ENCODE data around the gene TOPORS. TPM values are rescaled to one million over a fixed set of nuclear protein-coding genes. Genes with fewer than 3 reads are reported as not detected.

The TOPORS gene
- total RNA-seq, 3 donors from 2014 or later, result 20.2 to 35.6 (median 26.5) TPM

DNA sequence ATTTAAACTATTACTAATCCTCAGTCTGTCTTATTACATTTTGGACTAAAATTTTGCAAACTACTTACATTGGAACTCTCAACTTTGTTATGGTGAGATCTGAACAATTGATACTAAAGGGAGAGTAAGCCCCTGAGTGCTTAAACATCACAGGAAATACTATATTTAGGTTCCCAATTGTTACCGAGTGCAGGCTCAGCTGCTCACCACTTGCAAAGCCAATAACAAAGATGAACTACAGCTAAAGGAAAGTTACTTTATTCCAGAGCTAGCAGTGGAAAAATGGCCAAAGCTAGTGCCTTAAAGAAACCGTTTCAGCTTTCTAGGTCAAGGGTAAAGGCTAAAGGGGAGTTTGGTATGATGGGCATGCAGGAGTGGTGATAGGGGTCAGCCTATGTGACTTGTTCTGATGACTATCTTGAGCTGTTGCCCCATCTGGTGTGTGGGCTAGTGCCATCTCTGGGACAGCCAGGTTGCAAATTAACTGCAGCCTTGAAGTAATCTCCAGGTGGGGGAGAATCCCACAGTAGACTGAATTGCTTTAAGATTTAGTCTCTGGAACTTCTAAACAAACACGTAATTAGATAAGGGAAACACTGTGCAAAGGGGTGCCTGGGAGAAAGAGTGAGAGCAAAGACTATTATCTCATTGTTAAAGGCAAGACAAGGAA, 28.4 kb upstream of the TOPORS start:
- Histone ChIP-seq H3K9me3 (no peaks in the 10 kb centered on the region), H3K4me1 (no peaks in the 10 kb centered on the region), H3K27me3 (no peaks in the 10 kb centered on the region), H3K36me3 (no peaks in the 10 kb centered on the region), H3K4me3 (no peak overlapping the region), H3K27ac (no peak overlapping the region)
- intact Hi-C loops (cut with DNase I; ENCODE audit: low total_unique reads), result loop anchor here (5.0 to 10.0 kb wide), 2 partner anchors 203 to 374 kb away; no protein-coding TSS in a partner anchor
- TF ChIP-seq POLR2A (IDR thresholded peaks at IDR 0.05), result no peak
- no peak for TF ChIP-seq POLR2AphosphoS5 (IDR thresholded peaks at IDR 0.05)
- TF ChIP-seq, protein P1, sequence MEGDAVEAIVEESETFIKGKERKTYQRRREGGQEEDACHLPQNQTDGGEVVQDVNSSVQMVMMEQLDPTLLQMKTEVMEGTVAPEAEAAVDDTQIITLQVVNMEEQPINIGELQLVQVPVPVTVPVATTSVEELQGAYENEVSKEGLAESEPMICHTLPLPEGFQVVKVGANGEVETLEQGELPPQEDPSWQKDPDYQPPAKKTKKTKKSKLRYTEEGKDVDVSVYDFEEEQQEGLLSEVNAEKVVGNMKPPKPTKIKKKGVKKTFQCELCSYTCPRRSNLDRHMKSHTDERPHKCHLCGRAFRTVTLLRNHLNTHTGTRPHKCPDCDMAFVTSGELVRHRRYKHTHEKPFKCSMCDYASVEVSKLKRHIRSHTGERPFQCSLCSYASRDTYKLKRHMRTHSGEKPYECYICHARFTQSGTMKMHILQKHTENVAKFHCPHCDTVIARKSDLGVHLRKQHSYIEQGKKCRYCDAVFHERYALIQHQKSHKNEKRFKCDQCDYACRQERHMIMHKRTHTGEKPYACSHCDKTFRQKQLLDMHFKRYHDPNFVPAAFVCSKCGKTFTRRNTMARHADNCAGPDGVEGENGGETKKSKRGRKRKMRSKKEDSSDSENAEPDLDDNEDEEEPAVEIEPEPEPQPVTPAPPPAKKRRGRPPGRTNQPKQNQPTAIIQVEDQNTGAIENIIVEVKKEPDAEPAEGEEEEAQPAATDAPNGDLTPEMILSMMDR (IDR thresholded peaks at IDR 0.05), result no peak
- no peak for DNase-seq (ENCODE audit: low spot score in 2 of 2)

DNA sequence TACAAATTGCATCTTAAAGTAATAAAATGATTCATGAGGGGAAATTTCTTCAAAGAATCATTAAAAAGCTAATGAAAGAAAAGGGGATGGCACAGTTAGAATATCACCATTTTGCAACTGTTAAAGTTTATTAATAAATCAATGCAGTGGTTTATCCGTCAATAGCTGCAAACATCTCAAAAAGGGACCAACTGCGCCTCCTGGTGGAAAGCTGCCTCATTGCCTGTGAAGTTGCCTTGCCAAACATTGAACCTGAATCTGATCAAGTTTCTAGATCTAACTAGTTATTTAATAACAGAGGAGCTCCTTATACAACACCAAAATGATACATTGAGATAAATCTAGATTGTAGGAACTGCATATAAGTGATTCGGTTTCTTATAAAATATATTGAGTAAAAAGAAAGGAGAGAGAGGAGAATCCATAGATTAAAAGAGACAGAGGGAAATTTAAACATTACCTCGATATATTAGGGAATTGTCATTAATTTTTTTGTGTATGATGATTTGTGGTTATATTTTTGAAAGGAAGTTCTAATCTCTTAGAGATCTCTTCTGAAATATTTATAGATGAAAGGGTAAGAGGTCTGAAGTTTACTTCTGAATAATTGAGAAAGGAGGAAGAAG, 27.4 kb upstream of the TOPORS start:
- intact Hi-C loops (cut with DNase I; ENCODE audit: low total_unique reads), result loop anchor here (5.0 to 10.0 kb wide), 2 partner anchors 203 to 375 kb away; no protein-coding TSS in a partner anchor
- Histone ChIP-seq H3K4me3 (no peak overlapping the region), H3K4me1 (no peaks in the 10 kb centered on the region), H3K9me3 (no peaks in the 10 kb centered on the region), H3K36me3 (no peaks in the 10 kb centered on the region), H3K27ac (no peak overlapping the region), H3K27me3 (no peaks in the 10 kb centered on the region)
- DNase-seq (ENCODE audit: low spot score in 2 of 2), result peak; percentile 57 to 66
- TF ChIP-seq, protein P1 (IDR thresholded peaks at IDR 0.05), result peak; percentile 63 to 82 (median 81)
- no peak for TF ChIP-seq POLR2A (IDR thresholded peaks at IDR 0.05)
- no peak for TF ChIP-seq POLR2AphosphoS5 (IDR thresholded peaks at IDR 0.05)

DNA sequence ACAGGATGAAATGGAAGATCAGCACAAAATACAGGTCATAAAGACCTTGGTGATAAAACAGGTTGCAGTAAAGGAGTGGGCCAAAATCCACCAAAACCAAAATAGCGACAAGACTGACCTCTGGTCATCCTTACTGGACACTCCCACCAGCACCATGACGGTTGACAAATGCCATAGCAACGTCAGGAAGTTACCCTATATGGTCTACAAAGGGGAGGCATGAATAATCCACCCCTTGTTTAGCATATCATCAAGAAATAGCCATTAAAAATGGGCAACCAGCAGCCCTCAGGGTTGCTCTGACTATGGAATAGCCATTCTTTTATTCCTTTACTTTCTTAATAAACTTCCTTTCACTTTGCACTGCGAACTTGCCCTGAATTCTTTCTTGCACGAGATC, 26.6 kb upstream of the TOPORS start:
- no peak for TF ChIP-seq POLR2AphosphoS5 (IDR thresholded peaks at IDR 0.05)
- TF ChIP-seq POLR2A (IDR thresholded peaks at IDR 0.05), result no peak
- TF ChIP-seq, protein P1 (IDR thresholded peaks at IDR 0.05), result no peak
- H3K4me3 ChIP-seq, result peak overlapping the region in 1 of 3 donors; percentile 17
- DNase-seq (ENCODE audit: low spot score in 2 of 2), result no peak
- no peak overlapping the region for H3K27ac ChIP-seq
- H3K9me3 ChIP-seq, result no peaks in the 10 kb centered on the region
- H3K36me3 ChIP-seq, result no peaks in the 10 kb centered on the region
- intact Hi-C loops (cut with DNase I; ENCODE audit: low total_unique reads), result no loop called here
- H3K27me3 ChIP-seq, result no peaks in the 10 kb centered on the region
- no peaks in the 10 kb centered on the region for H3K4me1 ChIP-seq

DNA sequence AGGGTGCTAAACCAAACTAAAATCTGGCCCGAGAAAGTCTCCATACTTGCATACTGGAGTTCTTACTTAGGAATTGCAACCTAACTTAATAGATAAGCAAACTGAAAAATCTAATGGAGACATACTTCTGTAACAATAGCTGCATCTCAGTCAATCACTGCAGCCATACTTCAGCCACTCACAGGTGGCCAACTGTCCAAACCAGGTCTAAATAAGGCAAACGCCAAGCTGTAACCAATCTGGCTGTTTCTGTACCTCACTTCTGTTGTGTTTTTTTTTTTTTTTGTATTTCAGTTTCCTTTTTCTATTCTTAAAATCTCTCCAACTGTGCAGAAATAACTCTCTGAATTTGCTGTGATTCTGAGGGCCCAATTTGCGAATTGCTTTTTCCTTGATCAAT, 24.9 kb upstream of the TOPORS start:
- DNase-seq (ENCODE audit: low spot score in 2 of 2), result no peak
- Histone ChIP-seq H3K4me1 (no peaks in the 10 kb centered on the region), H3K27me3 (no peaks in the 10 kb centered on the region), H3K36me3 (no peaks in the 10 kb centered on the region), H3K4me3 (no peak overlapping the region), H3K27ac (no peak overlapping the region), H3K9me3 (no peaks in the 10 kb centered on the region)
- TF ChIP-seq, protein P1 (IDR thresholded peaks at IDR 0.05), result no peak
- TF ChIP-seq POLR2AphosphoS5 (IDR thresholded peaks at IDR 0.05) (no peak), POLR2A (IDR thresholded peaks at IDR 0.05) (no peak)
- intact Hi-C loops (cut with DNase I; ENCODE audit: low total_unique reads), result no loop called here

DNA sequence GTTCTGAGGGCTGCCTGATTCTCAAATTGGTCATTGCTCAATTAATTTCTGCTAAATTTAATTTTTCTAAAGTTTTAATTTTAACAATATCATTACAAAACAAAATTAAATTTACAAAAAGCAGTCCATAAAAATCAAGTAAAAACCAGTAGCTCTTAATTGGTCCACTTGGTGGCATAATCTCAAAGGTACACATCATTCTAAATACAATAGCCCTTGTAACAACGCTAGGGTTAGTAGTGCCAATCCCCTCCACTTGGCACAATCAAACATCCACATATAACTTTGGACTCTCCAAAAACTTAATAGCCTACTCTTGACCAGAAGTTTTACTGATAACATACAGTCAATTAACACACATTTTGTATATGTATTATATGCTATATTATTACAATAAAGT, 22.5 kb upstream of the TOPORS start:
- Histone ChIP-seq H3K9me3 (no peaks in the 10 kb centered on the region), H3K27ac (no peak overlapping the region), H3K36me3 (no peaks in the 10 kb centered on the region), H3K4me3 (no peak overlapping the region), H3K27me3 (no peaks in the 10 kb centered on the region), H3K4me1 (peaks cover 0 to 9% of the 10 kb centered on the region in 2 donors)
- intact Hi-C loops (cut with DNase I; ENCODE audit: low total_unique reads), result no loop called here
- no peak for DNase-seq (ENCODE audit: low spot score in 2 of 2)
- TF ChIP-seq POLR2A (IDR thresholded peaks at IDR 0.05) (no peak), POLR2AphosphoS5 (IDR thresholded peaks at IDR 0.05) (no peak)
- TF ChIP-seq, protein P1 (IDR thresholded peaks at IDR 0.05), result no peak

Measured in breast epithelium (tissue), 4 donors.